AG04450 (cell line): ENCODE data around the gene INTS2. TPM values are rescaled to one million over a fixed set of nuclear protein-coding genes. Genes with fewer than 3 reads are reported as not detected.
"Not testable (repeated sequence)": the region's sequence is repeated elsewhere in the genome, so short reads cannot be mapped to it uniquely, and the experiment has no call there.

Experiments
- CTCF ChIA-PET: fragments of 300-600, 350-600 bp; formaldehyde crosslinking; extraction: SDS; loops from one replicate; lab custom pipeline; 2022; ENCODE audit warnings: antibody characterized with exemption, inconsistent platforms; lab: Charles Lee
- POLR2A ChIA-PET: fragments of 350-600 bp; formaldehyde crosslinking; extraction: SDS; loops from one replicate; lab custom pipeline; 2021; ENCODE audit warnings: antibody characterized with exemption, inconsistent platforms; lab: Yijun Ruan, JAX
- DNase-seq: peaks from one replicate; pipeline ENCODE4 v3.0.0-alpha.2; 2011; ENCODE audit warnings: low read depth, low spot score
- H3K27ac ChIP-seq: one replicate; pipeline ENCODE4 v1.5.1; 2012; ENCODE audit warnings: low read depth, low read length, control low read depth
- H3K27me3 ChIP-seq: one replicate; pipeline ENCODE4 v1.6.0; 2012; ENCODE audit warnings: low read length; ENCODE audit not compliant: control insufficient read depth, insufficient read depth
- H3K4me3 ChIP-seq: 2 replicates; pipeline ENCODE4 v1.5.1; 2011; ENCODE audit warnings: mild to moderate bottlenecking, low read depth, low read length, control low read depth
- H3K9me3 ChIP-seq: 2 replicates; pipeline ENCODE4 v1.5.1; 2012; ENCODE audit warnings: low read length; ENCODE audit not compliant: control insufficient read depth, insufficient read depth
- polyA plus RNA-seq: library from polyadenylated mRNA; depleted of rRNA; stranded (reverse); fragments of >200 nt; gene quantifications from 2 replicates; pipeline ENCODE4 v1.2.3, GENCODE V29; 2011
- TF ChIP-seq, protein P1 (sequence below): IDR thresholded peaks from 2 replicates; pipeline ENCODE4 v1.5.1; 2011; ENCODE audit warnings: low read depth, low read length, control low read depth, inconsistent platforms

The INTS2 gene
- polyA plus RNA-seq, 1 experiment = 10.4 TPM

DNA sequence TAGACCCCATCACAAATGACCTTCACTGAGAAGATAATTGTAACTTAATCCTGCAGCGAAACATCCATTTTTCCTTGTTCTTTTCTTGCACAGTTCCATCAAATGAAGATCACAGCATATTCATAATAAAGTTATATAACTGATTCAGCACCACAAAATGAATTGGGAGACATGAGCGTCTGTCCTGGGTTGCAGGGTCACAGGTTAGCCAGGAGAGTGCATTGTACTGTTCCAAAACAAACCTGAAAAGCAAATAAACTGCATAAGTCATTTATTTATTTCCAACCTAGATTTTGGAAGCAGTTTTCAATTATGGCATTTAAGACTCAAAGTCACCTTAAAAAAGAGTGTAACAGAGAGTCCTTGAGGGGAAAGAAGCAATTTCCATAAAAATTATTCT, 18.6 kb upstream of the INTS2 start:
- no peak overlapping the region for H3K27ac ChIP-seq
- H3K27me3 ChIP-seq = no peaks in the 10 kb centered on the region
- TF ChIP-seq, protein P1, sequence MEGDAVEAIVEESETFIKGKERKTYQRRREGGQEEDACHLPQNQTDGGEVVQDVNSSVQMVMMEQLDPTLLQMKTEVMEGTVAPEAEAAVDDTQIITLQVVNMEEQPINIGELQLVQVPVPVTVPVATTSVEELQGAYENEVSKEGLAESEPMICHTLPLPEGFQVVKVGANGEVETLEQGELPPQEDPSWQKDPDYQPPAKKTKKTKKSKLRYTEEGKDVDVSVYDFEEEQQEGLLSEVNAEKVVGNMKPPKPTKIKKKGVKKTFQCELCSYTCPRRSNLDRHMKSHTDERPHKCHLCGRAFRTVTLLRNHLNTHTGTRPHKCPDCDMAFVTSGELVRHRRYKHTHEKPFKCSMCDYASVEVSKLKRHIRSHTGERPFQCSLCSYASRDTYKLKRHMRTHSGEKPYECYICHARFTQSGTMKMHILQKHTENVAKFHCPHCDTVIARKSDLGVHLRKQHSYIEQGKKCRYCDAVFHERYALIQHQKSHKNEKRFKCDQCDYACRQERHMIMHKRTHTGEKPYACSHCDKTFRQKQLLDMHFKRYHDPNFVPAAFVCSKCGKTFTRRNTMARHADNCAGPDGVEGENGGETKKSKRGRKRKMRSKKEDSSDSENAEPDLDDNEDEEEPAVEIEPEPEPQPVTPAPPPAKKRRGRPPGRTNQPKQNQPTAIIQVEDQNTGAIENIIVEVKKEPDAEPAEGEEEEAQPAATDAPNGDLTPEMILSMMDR = no peak
- POLR2A ChIA-PET = no interaction called here
- CTCF ChIA-PET = no interaction called here
- no peak overlapping the region for H3K4me3 ChIP-seq
- no peak for DNase-seq
- no peaks in the 10 kb centered on the region for H3K9me3 ChIP-seq

DNA sequence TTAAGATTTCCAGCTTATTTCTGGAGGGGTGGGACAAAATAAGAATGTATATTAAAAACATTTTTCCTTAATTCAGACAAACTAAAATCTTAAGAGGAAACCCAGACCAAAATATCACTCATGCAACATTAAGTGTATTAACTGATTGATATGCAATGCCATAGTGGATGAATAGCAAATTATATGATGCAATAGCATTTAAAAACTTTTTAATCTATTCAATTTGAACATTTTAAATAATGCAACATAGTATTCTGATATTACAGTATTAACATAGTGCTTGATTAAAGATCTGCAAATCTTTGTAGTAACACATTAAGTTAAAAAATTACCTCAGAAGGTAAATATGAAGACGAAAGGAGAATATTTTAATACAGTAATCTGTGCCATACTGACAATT, 15.3 kb upstream of the INTS2 start:
- no peak for DNase-seq
- TF ChIP-seq, protein P1 = no peak
- H3K27ac ChIP-seq = no peak overlapping the region
- CTCF ChIA-PET = no interaction called here
- H3K4me3 ChIP-seq = no peak overlapping the region
- H3K27me3 ChIP-seq = no peaks in the 10 kb centered on the region
- H3K9me3 ChIP-seq = no peaks in the 10 kb centered on the region
- POLR2A ChIA-PET = no interaction called here

DNA sequence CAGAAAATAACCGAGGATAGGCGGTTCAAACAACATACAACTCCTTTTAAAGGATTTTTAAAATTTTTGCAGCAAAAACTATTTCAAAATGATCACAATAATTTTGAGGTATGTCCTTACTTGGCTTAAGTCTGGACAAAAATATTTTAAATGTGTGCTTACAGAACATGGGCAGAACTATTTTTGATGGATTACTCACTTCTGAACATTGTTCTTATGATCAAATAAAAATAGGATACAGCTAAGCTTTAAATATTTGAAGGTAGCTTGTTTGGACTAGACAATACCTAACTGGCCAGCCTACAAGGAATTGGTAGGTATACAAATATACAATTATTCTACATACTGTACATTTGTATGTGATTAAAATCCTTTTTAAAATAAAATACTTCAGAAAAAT, 14.3 kb upstream of the INTS2 start:
- Histone ChIP-seq H3K9me3 (no peaks in the 10 kb centered on the region), H3K4me3 (no peak overlapping the region), H3K27ac (no peak overlapping the region), H3K27me3 (no peaks in the 10 kb centered on the region)
- ChIA-PET CTCF (interaction anchor here (0.5 to 1.1 kb wide), 3 partner anchors 56 to 874 kb away, joined by 3 to 4 read pairs (median 3); no protein-coding TSS in a partner anchor), POLR2A (no interaction called here)
- no peak for DNase-seq
- TF ChIP-seq, protein P1 = no peak

DNA sequence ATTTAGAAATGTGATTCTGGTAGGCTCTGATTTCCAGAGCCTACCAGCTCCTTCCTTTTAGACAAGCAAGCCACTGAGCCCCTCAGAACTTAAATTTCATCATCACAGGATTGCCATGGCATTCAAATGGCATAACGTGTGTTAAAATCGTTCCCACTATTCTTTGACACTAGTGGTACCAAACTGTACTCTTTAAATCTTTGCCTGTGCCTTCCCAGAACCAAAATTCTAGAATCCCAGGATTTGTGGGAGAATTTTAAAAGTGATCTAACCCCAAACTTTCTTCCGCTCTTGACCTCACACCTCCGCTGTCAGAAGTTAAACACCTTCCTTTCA, 287 bp upstream of the INTS2 start:
- peak overlapping the region; percentile 47 for H3K27ac ChIP-seq
- no peak for DNase-seq
- H3K9me3 ChIP-seq = no peaks in the 10 kb centered on the region
- peak overlapping the region; percentile 89 for H3K4me3 ChIP-seq
- ChIA-PET POLR2A (no interaction called here), CTCF (no interaction called here)
- TF ChIP-seq, protein P1 = no peak
- no peaks in the 10 kb centered on the region for H3K27me3 ChIP-seq

DNA sequence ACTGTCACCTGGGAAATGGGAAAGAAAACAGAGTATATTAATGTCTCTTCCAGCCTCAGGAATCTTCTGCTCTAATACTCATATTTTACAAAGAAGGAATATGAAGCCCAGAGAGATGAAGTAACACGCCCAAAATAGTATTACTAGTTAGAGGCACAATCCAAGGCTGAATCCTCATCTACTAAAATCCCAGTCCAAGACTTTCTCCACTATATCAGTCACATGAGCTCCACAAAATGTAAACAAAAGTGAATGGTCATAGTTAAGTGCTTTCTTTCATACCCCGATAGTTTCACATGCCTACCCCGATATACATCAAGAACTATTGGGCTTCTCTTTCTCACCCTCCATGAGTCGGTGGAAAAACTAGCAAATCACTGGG, 965 bp downstream of the INTS2 start:
- Histone ChIP-seq H3K27me3 (no peaks in the 10 kb centered on the region), H3K4me3 (peak overlapping the region; percentile 89), H3K9me3 (no peaks in the 10 kb centered on the region), H3K27ac (peak overlapping the region; percentile 90)
- POLR2A ChIA-PET = no interaction called here
- TF ChIP-seq, protein P1 = no peak
- DNase-seq = peak; percentile 7
- CTCF ChIA-PET = no interaction called here

DNA sequence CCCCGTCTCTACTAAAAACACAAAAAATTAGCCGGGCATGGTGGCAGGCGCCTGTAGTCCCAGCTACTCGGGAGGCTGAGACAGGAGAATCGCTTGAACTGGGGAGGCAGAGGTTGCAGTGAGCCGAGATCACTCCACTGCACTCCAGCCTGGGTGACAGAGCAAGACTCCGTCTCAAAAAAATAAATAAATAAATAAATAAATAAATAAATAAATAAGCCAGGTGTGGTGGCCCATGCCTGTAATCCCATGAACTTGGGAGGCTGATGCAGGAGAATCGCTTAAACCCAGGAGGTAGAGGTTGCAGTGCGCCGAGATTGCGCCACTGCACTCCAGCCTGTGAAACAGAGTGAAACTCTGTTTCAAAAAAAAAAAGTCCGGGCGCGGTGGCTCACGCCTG, 12.6 kb downstream of the INTS2 start:
- H3K4me3 ChIP-seq, DNase-seq, H3K27ac ChIP-seq, H3K9me3 ChIP-seq, CTCF ChIA-PET, H3K27me3 ChIP-seq, POLR2A ChIA-PET: not testable (repeated sequence)
